ENCODE data around the gene NFIX. TPM values are rescaled to one million over a fixed set of nuclear protein-coding genes. Genes with fewer than 3 reads are reported as not detected.
A peak's percentile ranks its signal among the peaks of the same experiment; 100 is the strongest.

The NFIX gene
- total and polyA plus RNA-seq, 2 experiments from 2014 or later = 0.06 to 0.14 TPM

- TF ChIP-seq, protein P1, sequence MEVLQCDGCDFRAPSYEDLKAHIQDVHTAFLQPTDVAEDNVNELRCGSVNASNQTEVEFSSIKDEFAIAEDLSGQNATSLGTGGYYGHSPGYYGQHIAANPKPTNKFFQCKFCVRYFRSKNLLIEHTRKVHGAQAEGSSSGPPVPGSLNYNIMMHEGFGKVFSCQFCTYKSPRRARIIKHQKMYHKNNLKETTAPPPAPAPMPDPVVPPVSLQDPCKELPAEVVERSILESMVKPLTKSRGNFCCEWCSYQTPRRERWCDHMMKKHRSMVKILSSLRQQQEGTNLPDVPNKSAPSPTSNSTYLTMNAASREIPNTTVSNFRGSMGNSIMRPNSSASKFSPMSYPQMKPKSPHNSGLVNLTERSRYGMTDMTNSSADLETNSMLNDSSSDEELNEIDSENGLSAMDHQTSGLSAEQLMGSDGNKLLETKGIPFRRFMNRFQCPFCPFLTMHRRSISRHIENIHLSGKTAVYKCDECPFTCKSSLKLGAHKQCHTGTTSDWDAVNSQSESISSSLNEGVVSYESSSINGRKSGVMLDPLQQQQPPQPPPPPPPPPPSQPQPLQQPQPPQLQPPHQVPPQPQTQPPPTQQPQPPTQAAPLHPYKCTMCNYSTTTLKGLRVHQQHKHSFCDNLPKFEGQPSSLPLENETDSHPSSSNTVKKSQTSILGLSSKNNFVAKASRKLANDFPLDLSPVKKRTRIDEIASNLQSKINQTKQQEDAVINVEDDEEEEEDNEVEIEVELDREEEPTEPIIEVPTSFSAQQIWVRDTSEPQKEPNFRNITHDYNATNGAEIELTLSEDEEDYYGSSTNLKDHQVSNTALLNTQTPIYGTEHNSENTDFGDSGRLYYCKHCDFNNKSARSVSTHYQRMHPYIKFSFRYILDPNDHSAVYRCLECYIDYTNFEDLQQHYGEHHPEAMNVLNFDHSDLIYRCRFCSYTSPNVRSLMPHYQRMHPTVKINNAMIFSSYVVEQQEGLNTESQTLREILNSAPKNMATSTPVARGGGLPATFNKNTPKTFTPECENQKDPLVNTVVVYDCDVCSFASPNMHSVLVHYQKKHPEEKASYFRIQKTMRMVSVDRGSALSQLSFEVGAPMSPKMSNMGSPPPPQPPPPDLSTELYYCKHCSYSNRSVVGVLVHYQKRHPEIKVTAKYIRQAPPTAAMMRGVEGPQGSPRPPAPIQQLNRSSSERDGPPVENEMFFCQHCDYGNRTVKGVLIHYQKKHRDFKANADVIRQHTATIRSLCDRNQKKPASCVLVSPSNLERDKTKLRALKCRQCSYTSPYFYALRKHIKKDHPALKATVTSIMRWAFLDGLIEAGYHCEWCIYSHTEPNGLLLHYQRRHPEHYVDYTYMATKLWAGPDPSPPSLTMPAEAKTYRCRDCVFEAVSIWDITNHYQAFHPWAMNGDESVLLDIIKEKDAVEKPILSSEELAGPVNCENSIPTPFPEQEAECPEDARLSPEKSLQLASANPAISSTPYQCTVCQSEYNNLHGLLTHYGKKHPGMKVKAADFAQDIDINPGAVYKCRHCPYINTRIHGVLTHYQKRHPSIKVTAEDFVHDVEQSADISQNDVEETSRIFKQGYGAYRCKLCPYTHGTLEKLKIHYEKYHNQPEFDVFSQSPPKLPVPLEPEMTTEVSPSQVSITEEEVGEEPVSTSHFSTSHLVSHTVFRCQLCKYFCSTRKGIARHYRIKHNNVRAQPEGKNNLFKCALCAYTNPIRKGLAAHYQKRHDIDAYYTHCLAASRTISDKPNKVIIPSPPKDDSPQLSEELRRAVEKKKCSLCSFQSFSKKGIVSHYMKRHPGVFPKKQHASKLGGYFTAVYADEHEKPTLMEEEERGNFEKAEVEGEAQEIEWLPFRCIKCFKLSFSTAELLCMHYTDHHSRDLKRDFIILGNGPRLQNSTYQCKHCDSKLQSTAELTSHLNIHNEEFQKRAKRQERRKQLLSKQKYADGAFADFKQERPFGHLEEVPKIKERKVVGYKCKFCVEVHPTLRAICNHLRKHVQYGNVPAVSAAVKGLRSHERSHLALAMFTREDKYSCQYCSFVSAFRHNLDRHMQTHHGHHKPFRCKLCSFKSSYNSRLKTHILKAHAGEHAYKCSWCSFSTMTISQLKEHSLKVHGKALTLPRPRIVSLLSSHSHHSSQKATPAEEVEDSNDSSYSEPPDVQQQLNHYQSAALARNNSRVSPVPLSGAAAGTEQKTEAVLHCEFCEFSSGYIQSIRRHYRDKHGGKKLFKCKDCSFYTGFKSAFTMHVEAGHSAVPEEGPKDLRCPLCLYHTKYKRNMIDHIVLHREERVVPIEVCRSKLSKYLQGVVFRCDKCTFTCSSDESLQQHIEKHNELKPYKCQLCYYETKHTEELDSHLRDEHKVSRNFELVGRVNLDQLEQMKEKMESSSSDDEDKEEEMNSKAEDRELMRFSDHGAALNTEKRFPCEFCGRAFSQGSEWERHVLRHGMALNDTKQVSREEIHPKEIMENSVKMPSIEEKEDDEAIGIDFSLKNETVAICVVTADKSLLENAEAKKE (CRISPR knock-in tag; IDR thresholded peaks at IDR 0.05) = no peak
Observed at GRCh38 chr19:13115936-13116281, 120.6 kb downstream of the NFIX start (continued).

DNA sequence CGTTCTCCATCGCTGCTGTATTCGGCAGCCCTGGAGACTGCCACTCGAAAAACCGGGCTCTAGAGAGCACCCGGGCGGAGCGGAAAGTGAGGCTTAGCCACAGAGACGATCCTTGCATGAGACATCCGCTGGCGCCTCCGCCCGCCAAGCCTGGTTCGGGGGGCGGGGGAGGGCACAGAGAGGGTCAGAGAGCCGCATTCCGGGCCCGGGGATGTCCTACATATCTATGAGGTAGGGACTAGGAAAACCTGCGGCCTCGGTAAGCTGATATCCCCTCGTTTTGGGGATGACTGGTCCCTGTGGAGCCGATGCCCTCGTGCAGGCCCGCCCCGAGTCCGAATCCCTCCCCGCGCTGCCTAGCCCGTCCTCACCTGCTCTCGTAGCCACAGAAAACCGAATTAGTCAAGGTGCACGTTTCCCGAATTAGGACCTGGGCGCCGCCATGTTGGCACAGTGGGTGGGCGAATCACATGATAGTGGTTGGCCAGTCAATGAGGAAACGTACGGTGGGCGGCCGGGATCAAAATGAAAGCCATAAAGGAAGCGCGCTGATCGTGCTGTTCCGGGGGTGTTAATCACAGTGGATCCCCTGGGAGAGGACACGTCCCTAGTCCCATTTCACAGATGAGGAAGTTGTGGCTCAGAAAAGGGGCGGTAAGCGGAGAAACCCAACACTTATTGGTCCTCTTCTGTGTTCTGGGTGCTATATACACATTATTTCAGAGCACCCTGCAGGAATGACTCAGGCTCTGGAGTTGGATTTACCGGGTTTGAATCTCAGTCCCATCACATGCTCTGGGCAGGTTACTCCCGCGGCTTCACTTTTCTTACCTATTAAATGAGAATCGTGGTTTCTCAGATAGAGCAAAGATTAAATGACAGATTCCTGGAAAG, 121.3 kb downstream of the NFIX start, which contains the start of gene TRMT1:
Gene TRMT1, minus strand, starts transcription at position 459 of the 894 bp plus-strand sequence. Its CDS starts 341 bp downstream, at position 118.
- Histone ChIP-seq H3K79me2 (replicated peaks; ENCODE audit: insufficient read depth) (peaks cover 62% of the 10 kb centered on the region), H2AFZ (peak within 1 kb of the TSS; percentile 40), H3F3A (replicated peaks; ENCODE audit: low read depth) (peaks cover 9% of the 10 kb centered on the region)

More for the DNA sequence above, 121.3 kb downstream of the NFIX start, which contains the start of gene TRMT1:
- no peaks in the 10 kb centered on the region for H3K27me3 ChIP-seq (ENCODE audit: insufficient read depth)
- H3K36me3 ChIP-seq (ENCODE audit: insufficient read depth) = peaks cover 13% of the 10 kb centered on the region
- ATAC-seq (peak; percentile 34), DNase-seq (ENCODE audit: low spot score) (peak; percentile 98)
- H3K36me3 Mint-ChIP-seq (ENCODE audit: low read depth) = peaks cover 46% of the 10 kb centered on the region
- peak within 1 kb of the TSS; percentile 99 for H3K4me3 ChIP-seq
- H3K4me2 ChIP-seq = peak within 1 kb of the TSS; percentile 99
- H3K27ac Mint-ChIP-seq = peak within 1 kb of the TSS; percentile 99
- H3K9me3 Mint-ChIP-seq = peaks cover 3% of the 10 kb centered on the region; the same call in 2 of the 3 replicates
- TF ChIP-seq EZH2phosphoT487 (IDR thresholded peaks at IDR 0.05; ENCODE audit: unreplicated experiment) (no peak), CREB1 (CRISPR knock-in tag; IDR thresholded peaks at IDR 0.05; ENCODE audit: low read depth) (peak; percentile 38; the same call in 1 of the 2 replicates), POLR2AphosphoS5 (IDR thresholded peaks at IDR 0.05; ENCODE audit: low read depth) (peak; percentile 75), JUNB (IDR thresholded peaks at IDR 0.05; ENCODE audit: unreplicated experiment) (no peak)
- TF ChIP-seq, protein P2, sequence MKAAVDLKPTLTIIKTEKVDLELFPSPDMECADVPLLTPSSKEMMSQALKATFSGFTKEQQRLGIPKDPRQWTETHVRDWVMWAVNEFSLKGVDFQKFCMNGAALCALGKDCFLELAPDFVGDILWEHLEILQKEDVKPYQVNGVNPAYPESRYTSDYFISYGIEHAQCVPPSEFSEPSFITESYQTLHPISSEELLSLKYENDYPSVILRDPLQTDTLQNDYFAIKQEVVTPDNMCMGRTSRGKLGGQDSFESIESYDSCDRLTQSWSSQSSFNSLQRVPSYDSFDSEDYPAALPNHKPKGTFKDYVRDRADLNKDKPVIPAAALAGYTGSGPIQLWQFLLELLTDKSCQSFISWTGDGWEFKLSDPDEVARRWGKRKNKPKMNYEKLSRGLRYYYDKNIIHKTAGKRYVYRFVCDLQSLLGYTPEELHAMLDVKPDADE (IDR thresholded peaks at IDR 0.05) = peak; percentile 86
- H3K27me3 Mint-ChIP-seq (ENCODE audit: insufficient read depth, low read depth, poor library complexity) = peaks cover 33% of the 10 kb centered on the region
- peaks cover 37% of the 10 kb centered on the region for H3K4me1 ChIP-seq (ENCODE audit: insufficient read depth)
- peaks cover 37% of the 10 kb centered on the region for H3K4me1 Mint-ChIP-seq
- peaks cover 35% of the 10 kb centered on the region for H4K20me1 ChIP-seq (replicated peaks; ENCODE audit: insufficient read depth)
- H3K27ac ChIP-seq (ENCODE audit: low read depth) = peak within 1 kb of the TSS; percentile 98
- no peaks in the 10 kb centered on the region for H3K9me2 ChIP-seq (ENCODE audit: insufficient read depth)
- peak within 1 kb of the TSS; percentile 99 for H3K4me3 Mint-ChIP-seq

All from GM23338 (cell line).